Measurements from ENCODE around the gene MLH3.

Gene MLH3

GRCh38 chr14:74979442-74980397 is 71.5 kb downstream of the MLH3 start:
- no peak overlapping the region for H3K27ac ChIP-seq (replicated peaks)
- TF ChIP-seq GABPA (IDR thresholded peaks at IDR 0.05; ENCODE audit: low read depth) = no peak
- no peak for TF ChIP-seq CTCF (IDR thresholded peaks at IDR 0.05; ENCODE audit: insufficient read depth, low read length)
- TF ChIP-seq REST (IDR thresholded peaks at IDR 0.05; ENCODE audit: insufficient replicate concordance, low read depth) = no peak
- no peak for TF ChIP-seq SPI1 (IDR thresholded peaks at IDR 0.05; ENCODE audit: borderline replicate concordance, low read depth)
- TF ChIP-seq POLR2AphosphoS5 (IDR thresholded peaks at IDR 0.05; ENCODE audit: low read depth) = no peak
- no peaks in the 10 kb centered on the region for H3K27me3 ChIP-seq (ENCODE audit: insufficient read depth, poor library complexity, severe bottlenecking)
- no peak for DNase-seq (ENCODE audit: low read depth in 1 of 2, low spot score in 1 of 2)
- no peak overlapping the region for H3K4me3 ChIP-seq (replicated peaks; ENCODE audit: insufficient read depth, low read length)

GRCh38 chr14:74979029-74979428 is 72.2 kb downstream of the MLH3 start:
- no peak for DNase-seq (ENCODE audit: low read depth in 1 of 2, low spot score in 1 of 2)
- Histone ChIP-seq H3K27me3 (ENCODE audit: insufficient read depth, poor library complexity, severe bottlenecking) (no peaks in the 10 kb centered on the region), H3K27ac (replicated peaks) (no peak overlapping the region), H3K4me3 (replicated peaks; ENCODE audit: insufficient read depth, low read length) (no peak overlapping the region)
- no peak for TF ChIP-seq POLR2AphosphoS5 (IDR thresholded peaks at IDR 0.05; ENCODE audit: low read depth)
- no peak for TF ChIP-seq CTCF (IDR thresholded peaks at IDR 0.05; ENCODE audit: insufficient read depth, low read length)
- TF ChIP-seq REST (IDR thresholded peaks at IDR 0.05; ENCODE audit: insufficient replicate concordance, low read depth) = no peak
- no peak for TF ChIP-seq SPI1 (IDR thresholded peaks at IDR 0.05; ENCODE audit: borderline replicate concordance, low read depth)
- no peak for TF ChIP-seq GABPA (IDR thresholded peaks at IDR 0.05; ENCODE audit: low read depth)

- Histone ChIP-seq H3K4me3 (replicated peaks; ENCODE audit: insufficient read depth, low read length) (no peak overlapping the region), H3K27ac (replicated peaks) (no peak overlapping the region), H3K27me3 (ENCODE audit: insufficient read depth, poor library complexity, severe bottlenecking) (no peaks in the 10 kb centered on the region)
- TF ChIP-seq GABPA (IDR thresholded peaks at IDR 0.05; ENCODE audit: low read depth) = no peak
- TF ChIP-seq CTCF (IDR thresholded peaks at IDR 0.05; ENCODE audit: insufficient read depth, low read length) = no peak
- no peak for TF ChIP-seq SPI1 (IDR thresholded peaks at IDR 0.05; ENCODE audit: borderline replicate concordance, low read depth)
- no peak for TF ChIP-seq POLR2AphosphoS5 (IDR thresholded peaks at IDR 0.05; ENCODE audit: low read depth)
- no peak for TF ChIP-seq REST (IDR thresholded peaks at IDR 0.05; ENCODE audit: insufficient replicate concordance, low read depth)
- DNase-seq (ENCODE audit: low read depth in 1 of 2, low spot score in 1 of 2) = no peak
Observed at GRCh38 chr14:74978416-74978947, 72.8 kb downstream of the MLH3 start.
